Left cardiac atrium (tissue), 4 donors: Measurements from ENCODE around the gene TXLNB. TPM values are rescaled to one million over a fixed set of nuclear protein-coding genes. Genes with fewer than 3 reads are reported as not detected.

Experiments
- ATAC-seq, 2 donors: fragments of 200-7000 bp; cut with Tn5 transposase; one replicate each; pipeline ENCODE4 v1.9.1; 2020; ENCODE audit warnings: mild to moderate bottlenecking in 2 of 2, moderate library complexity in 2 of 2
- DNase-seq: peaks from one replicate; pipeline ENCODE4 v3.0.0-alpha.2; 2020
- intact Hi-C, 2 donors: fragments of 100-400 bp; cut with DNase I; formaldehyde crosslinking; loops; one replicate each; pipeline versions ENCODE4 v1.14.1 to v1.15.1; 2022 to 2023
- total RNA-seq, 2 donors: library from RNA; stranded (reverse); fragmentation: NEBNext Ultra II Directional; extraction: Animal tissue kit (Norgen Biotek cat#: 25700); gene quantifications; one replicate each; pipeline ENCODE4 v1.2.1, GENCODE V29; 2021
- donor health status: DM: no; HTN: yes; CAD: no.
- donor health status: DM: no; HTN: yes; CAD: no; lungs with severe emphysema.
- donor health status: DM: yes; HTN: yes; CAD: no.
- donor health status: Dilated cardiomyopathy.

TXLNB gene
- total RNA-seq, 2 donors from 2014 or later, result 52.4 to 60.4 TPM

GRCh38 chr6:139284789-139285188 lies 7.0 kb downstream of the TXLNB start:
- no peak for ATAC-seq
- DNase-seq, result no peak
- intact Hi-C loops, result no loop called here

- intact Hi-C loops, result no loop called here
- ATAC-seq, result no peak
- DNase-seq, result no peak
Observed at GRCh38 chr6:139282684-139283083, 9.1 kb downstream of the TXLNB start.

GRCh38 chr6:139278190-139278589 lies 13.6 kb downstream of the TXLNB start:
- DNase-seq (peak; percentile 53), ATAC-seq (peak; percentile 82 to 96)
- intact Hi-C loops, result no loop called here

- no peak for DNase-seq
- intact Hi-C loops, result no loop called here
- ATAC-seq, result no peak
Observed at GRCh38 chr6:139277587-139277986, 14.2 kb downstream of the TXLNB start.

- ATAC-seq, result peak; percentile 21 to 36
- intact Hi-C loops, result no loop called here
Observed at GRCh38 chr6:139277161-139277560, 14.6 kb downstream of the TXLNB start.

GRCh38 chr6:139275279-139276055 lies 16.3 kb downstream of the TXLNB start:
- DNase-seq, result no peak
- intact Hi-C loops, result no loop called here
- no peak for ATAC-seq

More at GRCh38 chr6:139277161-139277560, 14.6 kb downstream of the TXLNB start:
- DNase-seq, result peak; percentile 53

- intact Hi-C loops, result no loop called here
- DNase-seq (no peak), ATAC-seq (peak; percentile 27 to 32)
Observed at GRCh38 chr6:139271056-139271455, 20.7 kb downstream of the TXLNB start.

GRCh38 chr6:139270249-139270648 lies 21.5 kb downstream of the TXLNB start:
- intact Hi-C loops, result no loop called here
- ATAC-seq, result no peak
- DNase-seq, result no peak

GRCh38 chr6:139265512-139266190 lies 26.1 kb downstream of the TXLNB start:
- intact Hi-C loops, result no loop called here
- peak in 1 of 2 donors; percentile 41 for ATAC-seq
- no peak for DNase-seq

GRCh38 chr6:139262519-139263300 lies 29.1 kb downstream of the TXLNB start:
- DNase-seq (no peak), ATAC-seq (no peak)
- intact Hi-C loops, result no loop called here

GRCh38 chr6:139257821-139258398 lies 33.9 kb downstream of the TXLNB start:
- intact Hi-C loops, result no loop called here
- no peak for DNase-seq
- no peak for ATAC-seq

GRCh38 chr6:139257291-139257690 lies 34.5 kb downstream of the TXLNB start:
- intact Hi-C loops, result no loop called here
- no peak for ATAC-seq

GRCh38 chr6:139256087-139256486 lies 35.7 kb downstream of the TXLNB start:
- DNase-seq, result no peak
- ATAC-seq, result peak in 1 of 2 donors; percentile 47
- intact Hi-C loops, result no loop called here

More at GRCh38 chr6:139257291-139257690, 34.5 kb downstream of the TXLNB start:
- no peak for DNase-seq

- intact Hi-C loops, result no loop called here
Observed at GRCh38 chr6:139254196-139254595, 37.6 kb downstream of the TXLNB start.

GRCh38 chr6:139253656-139254055 lies 38.1 kb downstream of the TXLNB start:
- intact Hi-C loops, result no loop called here
- ATAC-seq (no peak), DNase-seq (no peak)

More at GRCh38 chr6:139254196-139254595, 37.6 kb downstream of the TXLNB start:
- ATAC-seq (no peak), DNase-seq (no peak)

- no peak for ATAC-seq
- DNase-seq, result no peak
- intact Hi-C loops, result no loop called here
Observed at GRCh38 chr6:139251691-139252390, 40.0 kb downstream of the TXLNB start.

- DNase-seq, result no peak
- ATAC-seq, result peak; percentile 65 to 76
- intact Hi-C loops, result no loop called here
Observed at GRCh38 chr6:139251045-139251690, 40.6 kb downstream of the TXLNB start.

GRCh38 chr6:139250296-139251044 lies 41.3 kb downstream of the TXLNB start:
- DNase-seq (peak; percentile 67), ATAC-seq (peak; percentile 80 to 88)
- intact Hi-C loops, result no loop called here
